Measurements from ENCODE around the gene NOS1AP.
A peak's percentile ranks its signal among the peaks of the same experiment; 100 is the strongest.

The NOS1AP gene

GRCh38 chr1:162253790-162254189 is 184.3 kb downstream of the NOS1AP start:
- DNase-seq (ENCODE audit: low spot score) = no peak

- DNase-seq (ENCODE audit: low spot score) = no peak
Observed at GRCh38 chr1:162256287-162256686, 186.8 kb downstream of the NOS1AP start.

GRCh38 chr1:162258394-162258793 is 188.9 kb downstream of the NOS1AP start:
- no peak for DNase-seq (ENCODE audit: low spot score)

GRCh38 chr1:162259894-162260455 is 190.5 kb downstream of the NOS1AP start:
- no peak for DNase-seq (ENCODE audit: low spot score)

GRCh38 chr1:162264108-162264507 is 194.6 kb downstream of the NOS1AP start:
- DNase-seq (ENCODE audit: low spot score) = no peak

GRCh38 chr1:162265983-162266382 is 196.5 kb downstream of the NOS1AP start:
- DNase-seq (ENCODE audit: low spot score) = no peak

GRCh38 chr1:162270016-162270770 is 200.7 kb downstream of the NOS1AP start:
- no peak for DNase-seq (ENCODE audit: low spot score)

GRCh38 chr1:162271972-162272371 is 202.5 kb downstream of the NOS1AP start:
- no peak for DNase-seq (ENCODE audit: low spot score)

GRCh38 chr1:162272419-162272818 is 202.9 kb downstream of the NOS1AP start:
- DNase-seq (ENCODE audit: low spot score) = no peak

GRCh38 chr1:162275622-162276175 is 206.2 kb downstream of the NOS1AP start:
- DNase-seq (ENCODE audit: low spot score) = no peak

- peak; percentile 40 for DNase-seq (ENCODE audit: low spot score)
Observed at GRCh38 chr1:162276493-162276892, 207.0 kb downstream of the NOS1AP start.

- DNase-seq (ENCODE audit: low spot score) = no peak
Observed at GRCh38 chr1:162279136-162279498, 209.6 kb downstream of the NOS1AP start.

- DNase-seq (ENCODE audit: low spot score) = no peak
Observed at GRCh38 chr1:162281426-162281825, 211.9 kb downstream of the NOS1AP start.

GRCh38 chr1:162283657-162284056 is 214.2 kb downstream of the NOS1AP start:
- no peak for DNase-seq (ENCODE audit: low spot score)

GRCh38 chr1:162284206-162284955 is 214.9 kb downstream of the NOS1AP start:
- no peak for DNase-seq (ENCODE audit: low spot score)

- peak; percentile 60 for DNase-seq (ENCODE audit: low spot score)
Observed at GRCh38 chr1:162285149-162285561, 215.7 kb downstream of the NOS1AP start.

- no peak for DNase-seq (ENCODE audit: low spot score)
Observed at GRCh38 chr1:162291000-162291399, 221.5 kb downstream of the NOS1AP start.

GRCh38 chr1:162292422-162292849 is 222.9 kb downstream of the NOS1AP start:
- peak; percentile 73 for DNase-seq (ENCODE audit: low spot score)

GRCh38 chr1:162293073-162293692 is 223.7 kb downstream of the NOS1AP start:
- DNase-seq (ENCODE audit: low spot score) = no peak

GRCh38 chr1:162294015-162294414 is 224.5 kb downstream of the NOS1AP start:
- DNase-seq (ENCODE audit: low spot score) = no peak

GRCh38 chr1:162297208-162297607 is 227.7 kb downstream of the NOS1AP start:
- no peak for DNase-seq (ENCODE audit: low spot score)

GRCh38 chr1:162298266-162298665 is 228.8 kb downstream of the NOS1AP start:
- DNase-seq (ENCODE audit: low spot score) = no peak
